IMR-90 (cell line): ENCODE measurements around the gene CETN1. TPM values are rescaled to one million over a fixed set of nuclear protein-coding genes. Genes with fewer than 3 reads are reported as not detected.

ENCODE experiments used
- ATAC-seq: fragments of 200-7000 bp; cut with Tn5 transposase; 2 replicates; pipeline ENCODE4 v1.9.1; 2020; ENCODE audit warnings: low read depth, mild to moderate bottlenecking, moderate library complexity
- BruUV-seq: library from RNA; stranded (reverse); fragments of 400-500 nt; replicated peaks from 2 replicates; lab custom pipeline; 2021; lab: Mats Ljungman, UMichigan
- CTCF ChIA-PET: fragments of 300-600 bp; formaldehyde crosslinking; extraction: SDS; loops from one replicate; lab custom pipeline; 2021; ENCODE audit warnings: antibody characterized with exemption; lab: Yijun Ruan, JAX
- POLR2A ChIA-PET: fragments of 300-600 bp; sonication (Branson Sonifier 250); formaldehyde crosslinking; loops from one replicate; lab custom pipeline; 2022; ENCODE audit warnings: antibody characterized with exemption; ENCODE audit not compliant: unreplicated experiment; lab: Charles Lee
- DNase-seq: peaks from one replicate; pipeline ENCODE4 v3.0.0; 2013
- H2AFZ ChIP-seq: replicated peaks from 2 replicates; pipeline ENCODE3; 2013; ENCODE audit warnings: low read length, mild to moderate bottlenecking; ENCODE audit not compliant: poor library complexity
- H2AK5ac ChIP-seq: 2 replicates; pipeline ENCODE4 v1.6.1; 2013; ENCODE audit warnings: low read depth, low read length, inconsistent platforms
- H2AK9ac ChIP-seq: replicated peaks from 2 replicates; pipeline ENCODE3; 2013; ENCODE audit warnings: mild to moderate bottlenecking, low read depth, low read length, moderate library complexity; ENCODE audit not compliant: poor library complexity
- H2BK120ac ChIP-seq: 2 replicates; pipeline ENCODE4 v1.6.1; 2013; ENCODE audit warnings: low read depth, low read length, inconsistent platforms
- H2BK15ac ChIP-seq: 3 replicates; pipeline ENCODE4 v1.6.1; 2013; ENCODE audit warnings: low read depth, low read length, inconsistent platforms
- H2BK20ac ChIP-seq: 2 replicates; pipeline ENCODE4 v1.6.1; 2013; ENCODE audit warnings: low read depth, mild to moderate bottlenecking, inconsistent platforms, low read length, moderate library complexity
- H2BK5ac ChIP-seq: 2 replicates; pipeline ENCODE4 v1.6.1; 2013; ENCODE audit warnings: mild to moderate bottlenecking, low read depth, low read length, inconsistent platforms; ENCODE audit not compliant: poor library complexity, severe bottlenecking
- H3K14ac ChIP-seq: replicated peaks from 2 replicates; pipeline ENCODE4 v1.6.1; 2013; ENCODE audit warnings: low read depth, low read length, inconsistent platforms
- H3K18ac ChIP-seq: 2 replicates; pipeline ENCODE4 v1.6.1; 2013; ENCODE audit warnings: low read depth, low read length, control low read depth
- H3K23ac ChIP-seq: 2 replicates; pipeline ENCODE4 v1.6.1; 2013; ENCODE audit warnings: low read depth, low read length, inconsistent platforms
- H3K27ac ChIP-seq: 2 replicates; pipeline ENCODE4 v1.5.1; 2013; ENCODE audit warnings: mild to moderate bottlenecking, control low read depth, low read length; ENCODE audit not compliant: insufficient read depth
- H3K27me3 ChIP-seq: 2 replicates; pipeline ENCODE4 v1.6.1; 2013; ENCODE audit warnings: low read length; ENCODE audit not compliant: control insufficient read depth, insufficient read depth
- H3K36me3 ChIP-seq: 2 replicates; pipeline ENCODE4 v1.6.1; 2013; ENCODE audit warnings: low read length, mixed read lengths; ENCODE audit not compliant: control insufficient read depth, insufficient read depth
- H3K4ac ChIP-seq: 2 replicates; pipeline ENCODE4 v1.6.1; 2013; ENCODE audit warnings: low read depth, low read length, inconsistent platforms
- H3K4me1 ChIP-seq: 2 replicates; pipeline ENCODE4 v1.6.1; 2013; ENCODE audit warnings: low read length, mixed read lengths; ENCODE audit not compliant: control insufficient read depth, insufficient read depth
- H3K4me2 ChIP-seq: 2 replicates; pipeline ENCODE4 v1.6.1; 2013; ENCODE audit warnings: low read depth, mild to moderate bottlenecking, control low read depth, low read length, moderate library complexity
- H3K4me3 ChIP-seq: 2 replicates; pipeline ENCODE4 v1.5.1; 2013; ENCODE audit warnings: low read depth, mild to moderate bottlenecking, control low read depth, low read length, moderate library complexity; ENCODE audit not compliant: insufficient read depth
- H3K56ac ChIP-seq: 2 replicates; pipeline ENCODE4 v1.6.1; 2013; ENCODE audit warnings: low read length, inconsistent platforms; ENCODE audit not compliant: insufficient read depth; ENCODE audit errors: extremely low read depth
- H3K79me1 ChIP-seq, 2 experiments: 2 replicates each; pipeline ENCODE4 v1.6.1; 2013; ENCODE audit warnings: low read length in 2 of 2, inconsistent platforms in 1 of 2, low read depth in 1 of 2
- H3K9ac ChIP-seq: 2 replicates; pipeline ENCODE4 v1.6.1; 2013; ENCODE audit warnings: low read depth, low read length, control low read depth
- H3K9me1 ChIP-seq: 2 replicates; pipeline ENCODE4 v1.6.1; 2013; ENCODE audit warnings: low read length, inconsistent platforms; ENCODE audit not compliant: insufficient read depth
- H3K9me3 ChIP-seq: 2 replicates; pipeline ENCODE4 v1.6.1; 2013; ENCODE audit warnings: low read length; ENCODE audit not compliant: control insufficient read depth, insufficient read depth
- H4K20me1 ChIP-seq: 2 replicates; pipeline ENCODE4 v1.6.1; 2013; ENCODE audit warnings: low read length, inconsistent platforms; ENCODE audit not compliant: insufficient read depth
- H4K5ac ChIP-seq: 2 replicates; pipeline ENCODE4 v1.6.1; 2013; ENCODE audit warnings: mild to moderate bottlenecking, low read depth, low read length, control low read depth
- H4K8ac ChIP-seq, 2 experiments: 2 replicates each; pipeline ENCODE4 v1.6.1; 2013; ENCODE audit warnings: low read depth in 2 of 2, low read length in 2 of 2, control low read depth in 1 of 2, inconsistent platforms in 1 of 2
- H4K91ac ChIP-seq: 2 replicates; pipeline ENCODE4 v1.6.1; 2013; ENCODE audit warnings: low read depth, low read length, inconsistent platforms; ENCODE audit not compliant: insufficient read depth
- ELK1 ChIP-seq: fragments of 150-350 bp; IDR thresholded peaks from 2 replicates; pipeline ENCODE4 v1.6.1; 2016; ENCODE audit warnings: low read depth, mild to moderate bottlenecking, low read length, moderate library complexity, borderline replicate concordance
- FOS ChIP-seq: fragments of 150-350 bp; IDR thresholded peaks from 2 replicates; pipeline ENCODE4 v1.6.1; 2016; ENCODE audit warnings: low read depth, low read length
- MAZ ChIP-seq: IDR thresholded peaks from 2 replicates; pipeline ENCODE4 v1.6.1; 2012; ENCODE audit warnings: low read depth, mild to moderate bottlenecking, low read length, improper control_type of control experiment, moderate library complexity, borderline replicate concordance
- MXI1 ChIP-seq: IDR thresholded peaks from 2 replicates; pipeline ENCODE4 v1.6.1; 2012; ENCODE audit warnings: low read depth, mild to moderate bottlenecking, low read length, moderate library complexity, borderline replicate concordance
- POLR2A ChIP-seq: IDR thresholded peaks from 2 replicates; pipeline ENCODE4 v1.6.1; 2012; ENCODE audit warnings: mild to moderate bottlenecking, low read depth, low read length
- RAD21 ChIP-seq: IDR thresholded peaks from 2 replicates; pipeline ENCODE4 v1.6.1; 2012; ENCODE audit warnings: low read length, improper control_type of control experiment
- RCOR1 ChIP-seq: IDR thresholded peaks from 2 replicates; pipeline ENCODE4 v1.6.1; 2012; ENCODE audit warnings: mild to moderate bottlenecking, low read length, improper control_type of control experiment; ENCODE audit not compliant: insufficient replicate concordance
- RFX5 ChIP-seq: IDR thresholded peaks from 2 replicates; pipeline ENCODE4 v1.8.0; 2012; ENCODE audit warnings: low read depth, mild to moderate bottlenecking, low read length, moderate library complexity
- WGBS, 2 experiments: methylation state at CpG; one replicate each; pipeline versions ENCODE4 v1.1.5 to v1.1.7; 2013; ENCODE audit warnings: missing lambda C conversion rate in 2 of 2; ENCODE audit not compliant: insufficient read length in 1 of 2; ENCODE audit errors: extremely low coverage in 2 of 2; 5-methylcytosine and 5-hydroxymethylcytosine counted together
- dilution Hi-C: fragments of 300-500 bp; cut with HindIII; formaldehyde crosslinking; loops from one replicate; pipeline ENCODE4 v1.14.3; 2018; ENCODE audit warnings: low sequenced_read_pairs; ENCODE audit not compliant: unreplicated experiment
- in situ Hi-C: fragments of 300-500 bp; cut with MboI; formaldehyde crosslinking; loops from 3 replicates; pipeline ENCODE4 v1.14.3; 2019; ENCODE audit warnings: low sequenced_read_pairs, inconsistent platforms, mixed read lengths
- intact Hi-C: fragments of 100-400 bp; cut with micrococcal nuclease; formaldehyde crosslinking; loops from 2 replicates; pipeline ENCODE4 v1.10.0; 2022
- polyA plus RNA-seq, 3 experiments: library from polyadenylated mRNA; depleted of rRNA; stranded (reverse); fragments of >200 nt; gene quantifications; 2 replicates each; pipeline ENCODE4 v1.2.3, GENCODE V29; 2012; ENCODE audit warnings: low replicate concordance in 1 of 3
- total RNA-seq: library from RNA; depleted of rRNA; stranded (reverse); fragments of >200 nt; gene quantifications from 2 replicates; pipeline ENCODE4 v1.2.3, GENCODE V29; 2012

The CETN1 gene
- total and polyA plus RNA-seq, 2 of the 4 experiments (the other 2 are of a cell fraction) = not detected

DNA sequence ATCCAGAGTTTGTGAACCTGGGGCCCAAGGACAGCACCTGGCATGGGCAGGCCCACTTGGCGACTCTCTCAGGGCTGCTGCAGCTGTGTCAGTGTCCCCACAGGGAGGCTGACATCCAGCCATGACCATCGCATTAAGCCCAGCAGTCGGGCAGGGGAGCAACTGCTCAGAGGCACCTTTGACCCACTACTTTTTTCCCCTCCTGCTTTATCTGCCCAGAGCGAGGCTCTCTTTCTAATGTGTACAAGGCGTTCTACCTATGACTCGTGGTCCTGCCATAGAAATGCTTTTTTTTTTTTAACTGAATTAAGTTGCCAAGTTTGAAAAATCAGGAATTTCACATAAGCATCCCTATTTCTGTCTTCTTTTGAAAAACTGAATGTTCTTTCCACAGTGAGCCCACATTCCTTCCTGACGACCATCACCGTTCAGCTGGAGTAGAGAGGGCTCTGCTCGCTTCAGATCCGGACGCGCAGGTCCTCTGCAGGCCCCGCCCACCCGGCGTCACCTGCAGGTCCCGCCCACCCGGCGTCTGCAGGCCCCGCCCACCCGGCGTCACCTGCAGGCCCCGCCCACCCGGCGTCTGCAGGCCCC lies 16.2 kb downstream of the CETN1 start:
- no peak overlapping the region for H3K18ac ChIP-seq
- no peak for DNase-seq
- no peak overlapping the region for H4K8ac ChIP-seq
- WGBS, 2 experiments = 81% methylated on average over 3 of the region's 24 CpGs; no CpG with 5 or more reads in 1 of the 2 experiments
- no peak overlapping the region for H2BK5ac ChIP-seq
- no peaks in the 10 kb centered on the region for H3K9me1 ChIP-seq
- POLR2A ChIA-PET = no interaction called here
- intact Hi-C loops (no loop called here), in situ Hi-C loops (no loop called here), dilution Hi-C loops (no loop called here)
- BruUV-seq = no TSS peak
- no peak overlapping the region for H3K9ac ChIP-seq
- H2BK20ac ChIP-seq = no peak overlapping the region
- no peak overlapping the region for H2BK15ac ChIP-seq
- H3K4ac ChIP-seq = no peak overlapping the region
- no peak overlapping the region for H3K4me2 ChIP-seq
- no peak overlapping the region for H3K14ac ChIP-seq
- H4K5ac ChIP-seq = no peak overlapping the region
- H2AFZ ChIP-seq = no peak overlapping the region
- no peak for ATAC-seq
- no peak overlapping the region for H2BK120ac ChIP-seq
- no peaks in the 10 kb centered on the region for H3K36me3 ChIP-seq
- H3K9me3 ChIP-seq = no peaks in the 10 kb centered on the region
- H3K79me1 ChIP-seq = no peaks in the 10 kb centered on the region
- H3K4me1 ChIP-seq = no peaks in the 10 kb centered on the region
- H4K91ac ChIP-seq = no peak overlapping the region
- H3K4me3 ChIP-seq = no peak overlapping the region
- no peaks in the 10 kb centered on the region for H4K20me1 ChIP-seq
- H2AK5ac ChIP-seq = no peak overlapping the region
- CTCF ChIA-PET = no interaction called here
- no peak overlapping the region for H3K23ac ChIP-seq
- no peak overlapping the region for H3K56ac ChIP-seq
- peaks cover 18% of the 10 kb centered on the region for H3K27me3 ChIP-seq
- no peak overlapping the region for H3K27ac ChIP-seq
- TF ChIP-seq RAD21 (no peak), POLR2A (no peak), RCOR1 (no peak), FOS (no peak), RFX5 (no peak), MXI1 (no peak), MAZ (no peak), ELK1 (no peak)
- no peak overlapping the region for H2AK9ac ChIP-seq
